Smooth muscle cell (in vitro differentiated cells): ENCODE measurements around the gene SMC2. TPM values are rescaled to one million over a fixed set of nuclear protein-coding genes. Genes with fewer than 3 reads are reported as not detected.

Source experiments
- DNase-seq: peaks from one replicate; lab custom pipeline; 2025; ENCODE audit not compliant: unreplicated experiment; lab: John Stamatoyannopoulos, UW
- H2AFZ ChIP-seq: fragments of 200-600 bp; sonication (generic); 2 replicates; pipeline ENCODE4 v1.6.0; 2016; ENCODE audit warnings: antibody characterized with exemption, low read depth, mild to moderate bottlenecking
- H3F3A ChIP-seq: fragments of 200-600 bp; sonication (generic); 2 replicates; pipeline ENCODE4 v1.6.0; 2017; ENCODE audit warnings: antibody characterized with exemption, low read depth
- H3K27ac ChIP-seq: fragments of 200-600 bp; sonication (generic); 2 replicates; pipeline ENCODE4 v1.5.1; 2016; ENCODE audit warnings: low read depth, mild to moderate bottlenecking
- H3K27me3 ChIP-seq: fragments of 200-600 bp; sonication (generic); 2 replicates; pipeline ENCODE4 v1.6.1; 2016; ENCODE audit warnings: low read depth, mild to moderate bottlenecking
- H3K36me3 ChIP-seq: fragments of 200-600 bp; sonication (generic); 2 replicates; pipeline ENCODE4 v1.5.1; 2016; ENCODE audit warnings: low read depth
- H3K4me1 ChIP-seq: fragments of 200-600 bp; sonication (generic); 2 replicates; pipeline ENCODE4 v1.5.1; 2016; ENCODE audit warnings: low read depth
- H3K4me2 ChIP-seq: fragments of 200-600 bp; sonication (generic); 2 replicates; pipeline ENCODE4 v1.6.0; 2016; ENCODE audit warnings: mild to moderate bottlenecking
- H3K4me3 ChIP-seq: fragments of 200-600 bp; sonication (generic); 2 replicates; pipeline ENCODE4 v1.5.1; 2016; ENCODE audit warnings: mild to moderate bottlenecking
- H3K79me2 ChIP-seq: fragments of 200-600 bp; sonication (generic); 2 replicates; pipeline ENCODE4 v1.6.0; 2016; ENCODE audit warnings: low read depth, mild to moderate bottlenecking
- H3K9ac ChIP-seq: fragments of 200-600 bp; sonication (generic); 2 replicates; pipeline ENCODE4 v1.6.0; 2016; ENCODE audit warnings: low read depth
- H3K9me3 ChIP-seq: fragments of 200-600 bp; sonication (generic); replicated peaks from 2 replicates; pipeline ENCODE4 v1.5.1; 2016; ENCODE audit warnings: low read depth
- H4K20me1 ChIP-seq: fragments of 200-600 bp; sonication (generic); 2 replicates; pipeline ENCODE4 v1.6.0; 2016; ENCODE audit warnings: low read depth
- CTCF ChIP-seq: fragments of 200-600 bp; sonication (generic); IDR thresholded peaks from 2 replicates; pipeline ENCODE4 v1.5.1; 2017; ENCODE audit warnings: borderline replicate concordance, mild to moderate bottlenecking, antibody characterized with exemption; ENCODE audit not compliant: insufficient read depth, poor library complexity, severe bottlenecking
- WGBS: methylation state at CpG from one replicate; pipeline ENCODE4 v1.1.7; 2016; ENCODE audit warnings: low lambda C conversion rate; 5-methylcytosine and 5-hydroxymethylcytosine counted together
- polyA plus RNA-seq: library from polyadenylated mRNA; unstranded; fragments of >200 nt; fragmentation: Nextera tagmentation; extraction: Ambion mirVana; gene quantifications from 2 replicates; pipeline ENCODE4 v1.2.1, GENCODE V29; 2016
- total RNA-seq: library from RNA; depleted of rRNA; stranded (reverse); fragments of >200 nt; gene quantifications from 2 replicates; pipeline ENCODE4 v1.2.3, GENCODE V29; 2014

Gene SMC2
- total and polyA plus RNA-seq, 2 experiments from 2014 or later = 13.9 to 17.6 TPM

- H3K4me2 ChIP-seq = no peak overlapping the region
- H3K36me3 ChIP-seq = no peaks in the 10 kb centered on the region
- no peak overlapping the region for H3K27ac ChIP-seq
- TF ChIP-seq CTCF = no peak
- no peak overlapping the region for H2AFZ ChIP-seq
- H3K9ac ChIP-seq = no peak overlapping the region
- no peaks in the 10 kb centered on the region for H3K79me2 ChIP-seq
- no peaks in the 10 kb centered on the region for H3K27me3 ChIP-seq
- peaks cover under 1% of the 10 kb centered on the region for H3K9me3 ChIP-seq
- no peak overlapping the region for H3K4me3 ChIP-seq
- no peaks in the 10 kb centered on the region for H3K4me1 ChIP-seq
- no peaks in the 10 kb centered on the region for H4K20me1 ChIP-seq
- no peaks in the 10 kb centered on the region for H3F3A ChIP-seq
- no peak for DNase-seq
- 80% methylated on average over 1 of the region's 1 CpG for WGBS
These were observed 8.6 kb upstream of the SMC2 start for GRCh38 chr9:104085525-104085924.

GRCh38 chr9:104087894-104088293 lies 6.2 kb upstream of the SMC2 start:
- no peak for DNase-seq
- no peak overlapping the region for H3K4me3 ChIP-seq
- no peaks in the 10 kb centered on the region for H3F3A ChIP-seq
- H3K27ac ChIP-seq = no peak overlapping the region
- no peaks in the 10 kb centered on the region for H3K27me3 ChIP-seq
- no peak overlapping the region for H2AFZ ChIP-seq
- H3K9me3 ChIP-seq = no peaks in the 10 kb centered on the region
- no peak overlapping the region for H3K4me2 ChIP-seq
- no peak overlapping the region for H3K9ac ChIP-seq
- H4K20me1 ChIP-seq = no peaks in the 10 kb centered on the region
- H3K36me3 ChIP-seq = no peaks in the 10 kb centered on the region
- WGBS = 87% methylated on average over 3 of the region's 3 CpGs
- no peaks in the 10 kb centered on the region for H3K79me2 ChIP-seq
- no peak for TF ChIP-seq CTCF
- H3K4me1 ChIP-seq = peaks cover 3% of the 10 kb centered on the region

GRCh38 chr9:104088416-104088815 lies 5.7 kb upstream of the SMC2 start:
- TF ChIP-seq CTCF = no peak
- Histone ChIP-seq H3K9ac (no peak overlapping the region), H3F3A (no peaks in the 10 kb centered on the region), H3K36me3 (no peaks in the 10 kb centered on the region), H3K27ac (no peak overlapping the region), H4K20me1 (no peaks in the 10 kb centered on the region), H3K4me2 (no peak overlapping the region), H3K4me1 (peaks cover 4% of the 10 kb centered on the region), H3K79me2 (no peaks in the 10 kb centered on the region), H3K9me3 (no peaks in the 10 kb centered on the region), H3K27me3 (no peaks in the 10 kb centered on the region), H3K4me3 (no peak overlapping the region), H2AFZ (no peak overlapping the region)
- DNase-seq = no peak
- WGBS = 79% methylated on average over 2 of the region's 2 CpGs

- Histone ChIP-seq H3K4me1 (peaks cover 13% of the 10 kb centered on the region), H3K4me2 (no peak overlapping the region), H3K36me3 (no peaks in the 10 kb centered on the region), H2AFZ (no peak overlapping the region), H3F3A (no peaks in the 10 kb centered on the region), H3K4me3 (no peak overlapping the region), H3K9me3 (no peaks in the 10 kb centered on the region), H3K79me2 (peaks cover 11% of the 10 kb centered on the region), H4K20me1 (no peaks in the 10 kb centered on the region), H3K27ac (no peak overlapping the region), H3K27me3 (no peaks in the 10 kb centered on the region), H3K9ac (no peak overlapping the region)
- WGBS = 83% methylated on average over 2 of the region's 2 CpGs
- TF ChIP-seq CTCF = no peak
- DNase-seq = no peak
These were observed 3.5 kb upstream of the SMC2 start for GRCh38 chr9:104090578-104090977.
